ENCODE measurements around the gene KCNAB2. TPM values are rescaled to one million over a fixed set of nuclear protein-coding genes. Genes with fewer than 3 reads are reported as not detected.

Gene KCNAB2
- total RNA-seq, 2 donors from 2014 or later: 14.0 to 36.1 TPM

GRCh38 chr1:6128276-6129081 is 82.8 kb downstream of the KCNAB2 start:
- Histone ChIP-seq H3K36me3 (no peaks in the 10 kb centered on the region), H3K4me3 (no peak overlapping the region), H3K27me3 (replicated peaks; ENCODE audit: insufficient read depth) (no peaks in the 10 kb centered on the region), H3K4me1 (ENCODE audit: control insufficient read depth in 1 of 2, low read depth in 2 of 2) (no peaks in the 10 kb centered on the region), H3K9me3 (no peaks in the 10 kb centered on the region), H3K27ac (no peak overlapping the region)
- no peak for TF ChIP-seq CTCF (IDR thresholded peaks at IDR 0.05)
- no peak for ATAC-seq (ENCODE audit: insufficient number of reproducible peaks, low FRiP score, low read depth)
- DNase-seq (ENCODE audit: low spot score): no peak

- no peaks in the 10 kb centered on the region for H3K36me3 ChIP-seq
- TF ChIP-seq CTCF (IDR thresholded peaks at IDR 0.05): no peak
- no peak overlapping the region for H3K27ac ChIP-seq
- no peaks in the 10 kb centered on the region for H3K4me1 ChIP-seq (ENCODE audit: control insufficient read depth in 1 of 2, low read depth in 2 of 2)
- no peaks in the 10 kb centered on the region for H3K9me3 ChIP-seq
- H3K27me3 ChIP-seq (replicated peaks; ENCODE audit: insufficient read depth): no peaks in the 10 kb centered on the region
- no peak overlapping the region for H3K4me3 ChIP-seq
- DNase-seq (ENCODE audit: low spot score): no peak
- ATAC-seq (ENCODE audit: insufficient number of reproducible peaks, low FRiP score, low read depth): no peak
Measured at GRCh38 chr1:6129313-6129712, 83.6 kb downstream of the KCNAB2 start.

DNA sequence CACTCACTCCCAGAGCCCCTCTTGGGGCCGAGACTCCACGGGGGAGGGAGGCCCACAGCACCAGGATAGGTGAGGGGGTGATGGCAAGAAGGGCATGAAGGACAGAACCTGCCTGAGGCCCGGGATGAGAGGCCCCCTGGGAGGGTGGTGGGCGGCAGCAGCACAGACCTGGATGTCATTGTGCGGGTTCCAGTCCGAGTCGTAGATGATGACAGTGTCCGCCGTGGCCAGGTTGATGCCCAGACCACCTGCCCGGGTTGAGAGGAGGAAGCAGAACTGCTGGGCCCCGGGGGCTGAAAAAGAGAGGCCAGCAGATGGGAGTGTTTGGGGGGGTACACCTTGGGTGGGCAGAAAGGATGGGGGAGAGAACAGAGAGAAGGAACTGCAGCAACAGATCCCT is 84.3 kb downstream of the KCNAB2 start:
- Histone ChIP-seq H3K9me3 (no peaks in the 10 kb centered on the region), H3K36me3 (no peaks in the 10 kb centered on the region), H3K4me3 (no peak overlapping the region), H3K27ac (no peak overlapping the region), H3K4me1 (ENCODE audit: control insufficient read depth in 1 of 2, low read depth in 2 of 2) (no peaks in the 10 kb centered on the region), H3K27me3 (replicated peaks; ENCODE audit: insufficient read depth) (no peaks in the 10 kb centered on the region)
- no peak for ATAC-seq (ENCODE audit: insufficient number of reproducible peaks, low FRiP score, low read depth)
- TF ChIP-seq CTCF (IDR thresholded peaks at IDR 0.05): no peak
- no peak for DNase-seq (ENCODE audit: low spot score)

DNA sequence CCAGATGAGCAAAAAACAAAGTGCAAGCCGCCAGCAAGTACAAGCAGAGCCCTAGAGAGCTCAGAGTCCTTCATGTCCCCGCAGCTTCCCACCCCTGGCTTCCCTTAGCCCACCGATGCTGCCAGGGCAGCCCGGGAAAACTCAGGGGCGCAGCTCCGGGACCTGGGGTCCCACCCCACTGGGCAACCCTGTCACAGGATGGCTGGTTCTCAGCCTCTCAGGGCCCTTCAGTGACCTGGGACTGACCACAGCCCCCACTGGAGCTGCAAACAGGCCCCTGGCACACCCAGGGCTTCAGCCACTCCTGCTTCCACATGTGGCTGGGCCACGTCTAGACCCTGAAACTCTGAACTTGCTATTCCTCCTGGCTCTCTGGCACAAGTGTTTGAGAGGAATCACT is 84.9 kb downstream of the KCNAB2 start:
- Histone ChIP-seq H3K4me3 (no peak overlapping the region), H3K9me3 (no peaks in the 10 kb centered on the region), H3K27ac (no peak overlapping the region), H3K27me3 (replicated peaks; ENCODE audit: insufficient read depth) (no peaks in the 10 kb centered on the region), H3K4me1 (ENCODE audit: control insufficient read depth in 1 of 2, low read depth in 2 of 2) (no peaks in the 10 kb centered on the region), H3K36me3 (no peaks in the 10 kb centered on the region)
- no peak for TF ChIP-seq CTCF (IDR thresholded peaks at IDR 0.05)
- DNase-seq (ENCODE audit: low spot score): no peak
- ATAC-seq (ENCODE audit: insufficient number of reproducible peaks, low FRiP score, low read depth): no peak

GRCh38 chr1:6131561-6131960 is 85.9 kb downstream of the KCNAB2 start:
- ATAC-seq (ENCODE audit: insufficient number of reproducible peaks, low FRiP score, low read depth): no peak
- no peak overlapping the region for H3K4me3 ChIP-seq
- no peak for DNase-seq (ENCODE audit: low spot score)

More at GRCh38 chr1:6131561-6131960, 85.9 kb downstream of the KCNAB2 start:
- Histone ChIP-seq H3K36me3 (no peaks in the 10 kb centered on the region), H3K27me3 (replicated peaks; ENCODE audit: insufficient read depth) (no peaks in the 10 kb centered on the region), H3K27ac (no peak overlapping the region), H3K9me3 (no peaks in the 10 kb centered on the region), H3K4me1 (ENCODE audit: control insufficient read depth in 1 of 2, low read depth in 2 of 2) (no peaks in the 10 kb centered on the region)
- TF ChIP-seq CTCF (IDR thresholded peaks at IDR 0.05): no peak

Data from thoracic aorta (tissue), 2 donors.